ENCODE measurements around the gene FLT4.

- TF ChIP-seq CTCF (IDR thresholded peaks at IDR 0.05): no peak
- no peak for TF ChIP-seq POLR2A (IDR thresholded peaks at IDR 0.05)
Observed at GRCh38 chr5:180627386-180628120, 21.8 kb downstream of the FLT4 start.
